PFSK-1 (cell line): Measurements from ENCODE around the gene ADNP2.

Experiments
- FOXP2 ChIP-seq: optimal IDR thresholded peaks from 2 replicates; pipeline ENCODE3; 2011; ENCODE audit warnings: borderline replicate concordance, control low read depth, inconsistent platforms; ENCODE audit not compliant: insufficient read depth; ENCODE audit errors: extremely low read length, extremely low read depth
- POLR2AphosphoS5 ChIP-seq: IDR thresholded peaks from 2 replicates; pipeline ENCODE4 v1.6.1; 2012; ENCODE audit warnings: low read depth, mild to moderate bottlenecking, control low read depth, low read length, moderate library complexity
- REST ChIP-seq, 2 experiments: IDR thresholded peaks; 2 replicates each; pipeline versions ENCODE4 v1.6.1 to v1.8.0; 2011 to 2012; ENCODE audit warnings: low read depth in 2 of 2, low read length in 2 of 2, control low read depth in 1 of 2, inconsistent platforms in 1 of 2, mild to moderate bottlenecking in 1 of 2, moderate library complexity in 1 of 2; ENCODE audit not compliant: insufficient read depth in 1 of 2
- SIN3A ChIP-seq: IDR thresholded peaks from 2 replicates; pipeline ENCODE4 v1.6.1; 2012; ENCODE audit warnings: mild to moderate bottlenecking, low read length, moderate library complexity, borderline replicate concordance; ENCODE audit not compliant: insufficient read depth
- TAF1 ChIP-seq: IDR thresholded peaks from 2 replicates; pipeline ENCODE4 v1.6.1; 2012; ENCODE audit warnings: low read length, control low read depth, borderline replicate concordance; ENCODE audit not compliant: insufficient read depth

The ADNP2 gene

GRCh38 chr18:80076379-80076778, 32.7 kb upstream of the ADNP2 start:
- no peak for TF ChIP-seq SIN3A
- TF ChIP-seq REST (IDR thresholded peaks at IDR 0.05; ENCODE audit: insufficient read depth in 1 of 2, low read depth in 2 of 2, low read length in 2 of 2): no peak
- TF ChIP-seq POLR2AphosphoS5: no peak
- no peak for TF ChIP-seq TAF1
- TF ChIP-seq FOXP2: no peak

- TF ChIP-seq REST (IDR thresholded peaks at IDR 0.05; ENCODE audit: insufficient read depth in 1 of 2, low read depth in 2 of 2, low read length in 2 of 2): no peak
- TF ChIP-seq TAF1: no peak
- TF ChIP-seq SIN3A: no peak
- no peak for TF ChIP-seq FOXP2
- TF ChIP-seq POLR2AphosphoS5: no peak
Observed at GRCh38 chr18:80077873-80078272, 31.2 kb upstream of the ADNP2 start.

- TF ChIP-seq POLR2AphosphoS5 (no peak), FOXP2 (no peak), TAF1 (no peak), SIN3A (no peak), REST (IDR thresholded peaks at IDR 0.05; ENCODE audit: insufficient read depth in 1 of 2, low read depth in 2 of 2, low read length in 2 of 2) (no peak)
Observed at GRCh38 chr18:80086281-80086680, 22.8 kb upstream of the ADNP2 start.

GRCh38 chr18:80088036-80088435, 21.0 kb upstream of the ADNP2 start:
- TF ChIP-seq SIN3A (no peak), POLR2AphosphoS5 (no peak), FOXP2 (no peak), REST (IDR thresholded peaks at IDR 0.05; ENCODE audit: insufficient read depth in 1 of 2, low read depth in 2 of 2, low read length in 2 of 2) (no peak), TAF1 (no peak)

GRCh38 chr18:80088823-80089222, 20.2 kb upstream of the ADNP2 start:
- TF ChIP-seq SIN3A: no peak
